GM19351 (cell line): ENCODE results near the gene SPATA25.
A peak's percentile ranks its signal among the peaks of the same experiment; 100 is the strongest.
"Not testable (repeated sequence)": the region's sequence is repeated elsewhere in the genome, so short reads cannot be mapped to it uniquely, and the experiment has no call there.

Experiments
- ATAC-seq: cut with Tn5 transposase; IDR thresholded peaks from one replicate; pipeline ENCODE4 v1.9.1; 2021; ENCODE audit warnings: mild to moderate bottlenecking, moderate library complexity; ENCODE audit not compliant: unreplicated experiment

Gene SPATA25, protein sequence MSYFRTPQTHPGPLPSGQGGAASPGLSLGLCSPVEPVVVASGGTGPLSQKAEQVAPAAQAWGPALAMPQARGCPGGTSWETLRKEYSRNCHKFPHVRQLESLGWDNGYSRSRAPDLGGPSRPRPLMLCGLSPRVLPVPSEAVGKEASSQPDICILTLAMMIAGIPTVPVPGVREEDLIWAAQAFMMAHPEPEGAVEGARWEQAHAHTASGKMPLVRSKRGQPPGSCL

DNA sequence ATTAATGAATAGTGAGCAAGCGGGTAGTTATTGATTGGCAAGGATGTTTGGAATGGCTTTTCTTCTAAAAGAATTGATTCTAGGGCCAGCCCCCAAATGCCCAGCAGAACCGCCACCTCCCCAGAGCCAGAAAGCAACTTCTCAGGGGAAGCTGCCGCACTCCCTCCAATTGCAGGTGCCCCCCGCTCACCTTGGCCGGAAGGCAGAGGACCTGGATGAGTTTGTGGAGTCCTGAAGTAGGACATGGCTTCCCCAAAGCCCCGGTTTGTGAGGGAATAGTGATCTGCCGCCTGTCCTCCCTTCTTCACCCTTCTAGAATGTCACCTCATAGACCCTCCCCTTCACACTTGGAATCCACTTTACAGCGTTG is at the start of gene SPATA25:
Gene SPATA25 (minus strand): TSS at position 277 of the 370 bp plus-strand sequence. CDS start 32 bp downstream, at position 245.
- no peak for ATAC-seq

DNA sequence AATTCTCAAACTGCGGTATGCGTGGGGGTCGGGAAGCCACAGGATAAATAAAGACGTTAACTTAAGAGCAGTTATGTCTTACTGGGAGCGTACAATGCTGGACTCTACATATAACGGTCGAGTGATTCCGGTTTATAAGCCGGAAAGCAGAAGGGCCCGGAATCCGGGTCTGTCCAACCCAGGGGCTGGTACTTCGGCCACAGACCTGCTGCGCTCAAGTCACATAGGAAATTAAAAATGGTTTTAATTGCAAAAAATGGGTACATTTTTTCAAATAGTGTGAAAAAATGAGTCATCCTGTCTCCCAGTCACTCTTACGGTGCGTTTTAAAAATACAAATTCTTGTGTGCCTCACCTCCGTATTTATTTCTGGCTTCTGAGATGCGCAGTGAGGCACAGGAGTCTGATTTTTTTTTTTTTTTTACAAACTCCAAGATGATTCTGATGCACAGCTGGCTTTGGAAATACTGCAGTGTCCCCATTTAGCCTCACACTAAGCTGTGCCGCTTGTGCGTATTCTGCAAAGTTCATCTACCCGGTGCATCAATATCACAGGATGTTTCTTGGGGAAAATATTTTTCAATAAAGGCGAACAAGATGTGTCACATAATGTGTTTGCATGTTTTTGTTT is 48.1 kb upstream of the SPATA25 start:
- peak; percentile 11 for ATAC-seq

DNA sequence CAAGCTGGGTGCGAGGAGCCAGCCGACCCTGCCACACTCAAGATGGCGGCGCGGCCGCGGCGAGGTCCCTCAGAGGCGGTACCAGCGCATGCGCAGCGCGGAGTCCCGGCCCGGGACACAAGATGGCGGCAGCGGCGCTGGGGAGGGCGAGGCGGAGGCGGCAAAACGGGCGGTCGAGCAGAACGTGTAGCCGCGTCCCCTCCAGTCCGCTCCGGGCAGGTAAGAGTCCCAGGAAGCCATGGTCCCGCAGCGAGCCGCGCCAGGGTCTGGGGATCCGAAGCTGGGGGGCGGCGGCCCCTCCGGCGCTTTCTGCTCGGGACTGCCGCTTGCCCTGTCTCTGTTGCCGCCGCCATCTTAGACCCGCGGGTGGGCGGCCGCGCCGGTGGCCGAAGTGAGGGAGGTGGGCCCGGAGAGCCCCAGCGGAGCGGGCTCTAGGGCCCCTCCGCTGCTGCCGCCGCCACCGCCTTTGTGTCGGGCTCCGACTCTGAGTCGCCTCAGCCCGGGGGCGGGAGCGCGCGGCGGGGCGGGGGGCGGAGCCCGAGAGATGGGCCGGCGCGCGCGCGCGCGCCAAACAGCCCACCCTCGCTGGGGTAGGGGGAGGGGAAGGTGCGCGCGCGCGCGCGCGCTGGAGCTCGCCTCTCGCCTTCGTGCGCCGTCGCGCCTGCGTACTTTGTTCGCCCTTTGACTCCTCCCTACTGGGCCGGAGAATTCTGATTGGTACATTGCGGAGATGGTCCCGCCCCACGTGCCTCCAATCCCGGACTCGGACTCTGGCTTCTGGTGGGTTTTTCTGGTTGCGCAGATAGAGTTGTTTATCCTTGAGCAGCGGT is 47.4 kb upstream of the SPATA25 start, which contains the start of gene PCIF1:
Gene PCIF1 (plus strand): TSS at position 98 of the 830 bp plus-strand sequence. CDS start 4,317 bp downstream, outside the sequence.
- peak; percentile 81 for ATAC-seq

DNA sequence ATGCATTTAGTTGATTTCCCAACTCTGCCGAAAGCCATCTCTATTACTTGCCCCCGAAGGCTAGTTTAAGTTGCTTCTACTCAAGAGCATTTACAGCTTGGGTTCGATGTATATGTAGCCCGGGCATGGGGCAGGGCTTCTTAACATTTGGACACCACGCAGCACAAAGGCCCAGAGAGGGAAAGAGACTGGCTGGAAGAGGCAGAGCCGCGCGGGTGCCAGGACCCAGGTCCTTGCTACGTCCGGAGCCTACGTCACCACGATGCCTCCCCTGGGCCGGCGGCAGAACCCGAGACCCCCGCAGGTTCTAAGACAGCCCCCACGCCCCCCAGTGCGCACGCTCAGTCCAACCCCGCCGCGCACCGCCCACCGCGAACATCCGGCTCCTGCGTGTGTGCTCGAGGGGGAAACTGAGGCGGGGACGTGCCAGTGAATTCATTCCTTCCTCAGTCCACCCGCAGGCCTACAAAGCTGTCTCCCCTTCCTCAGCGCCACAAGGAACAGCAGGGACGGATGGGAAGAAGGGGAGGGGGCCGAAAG is 46.7 kb upstream of the SPATA25 start:
- ATAC-seq: peak; percentile 11

DNA sequence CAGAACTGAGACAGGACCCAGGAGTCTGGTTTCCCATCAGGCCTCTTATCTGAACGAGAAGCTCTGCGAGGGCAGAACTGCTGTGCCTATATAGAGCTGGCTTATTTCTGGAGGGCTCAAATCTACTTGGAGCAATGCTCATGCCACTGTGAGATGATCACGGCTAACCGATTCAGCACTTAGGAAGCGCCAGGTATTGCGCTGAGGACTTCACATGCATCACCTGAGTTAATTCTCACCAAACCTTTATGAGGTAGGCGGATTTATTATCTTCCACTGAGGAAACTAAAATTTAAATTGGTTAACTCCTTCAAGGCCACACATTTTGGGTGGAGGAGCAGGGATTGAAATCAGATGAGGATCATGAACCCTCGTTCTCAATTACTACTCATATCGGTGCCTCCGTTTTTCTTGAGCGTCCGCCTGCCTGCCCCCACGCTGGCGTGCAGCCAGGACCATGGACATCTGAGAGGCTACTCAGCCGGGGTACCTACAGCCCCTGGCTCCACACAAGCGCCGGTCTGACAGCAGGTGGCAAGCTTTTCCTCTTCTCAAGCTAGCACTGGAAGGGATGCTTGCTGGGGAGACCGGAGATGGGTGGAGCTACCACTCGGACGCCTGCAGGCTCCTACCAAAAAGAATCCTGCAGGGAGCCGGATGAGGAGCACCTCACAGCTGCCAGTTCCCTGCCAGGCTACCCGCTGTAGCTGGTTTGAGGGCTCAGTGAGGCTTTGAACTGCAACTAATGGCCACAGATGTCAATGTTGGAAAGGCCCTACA is 46.0 kb upstream of the SPATA25 start:
- no peak for ATAC-seq

DNA sequence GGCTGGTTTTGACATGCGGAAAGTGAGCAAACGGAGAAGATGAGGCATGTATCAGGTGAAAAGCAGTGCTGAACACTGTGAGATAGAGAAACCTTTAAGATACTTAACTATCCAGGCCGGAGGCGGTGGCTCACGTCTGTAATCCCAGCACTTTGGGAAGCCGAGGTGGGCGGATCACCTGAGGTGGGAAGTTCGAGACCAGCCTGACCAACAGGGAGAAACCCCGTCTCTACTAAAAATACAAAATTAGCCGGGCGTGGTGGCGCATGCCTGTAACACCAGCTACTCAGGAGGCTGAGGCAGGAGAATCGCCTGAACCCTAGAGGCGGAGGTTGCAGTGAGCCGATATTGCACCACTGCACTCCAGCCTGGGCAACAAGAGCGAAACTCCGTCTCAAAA is 44.3 kb upstream of the SPATA25 start:
- ATAC-seq: not testable (repeated sequence)

DNA sequence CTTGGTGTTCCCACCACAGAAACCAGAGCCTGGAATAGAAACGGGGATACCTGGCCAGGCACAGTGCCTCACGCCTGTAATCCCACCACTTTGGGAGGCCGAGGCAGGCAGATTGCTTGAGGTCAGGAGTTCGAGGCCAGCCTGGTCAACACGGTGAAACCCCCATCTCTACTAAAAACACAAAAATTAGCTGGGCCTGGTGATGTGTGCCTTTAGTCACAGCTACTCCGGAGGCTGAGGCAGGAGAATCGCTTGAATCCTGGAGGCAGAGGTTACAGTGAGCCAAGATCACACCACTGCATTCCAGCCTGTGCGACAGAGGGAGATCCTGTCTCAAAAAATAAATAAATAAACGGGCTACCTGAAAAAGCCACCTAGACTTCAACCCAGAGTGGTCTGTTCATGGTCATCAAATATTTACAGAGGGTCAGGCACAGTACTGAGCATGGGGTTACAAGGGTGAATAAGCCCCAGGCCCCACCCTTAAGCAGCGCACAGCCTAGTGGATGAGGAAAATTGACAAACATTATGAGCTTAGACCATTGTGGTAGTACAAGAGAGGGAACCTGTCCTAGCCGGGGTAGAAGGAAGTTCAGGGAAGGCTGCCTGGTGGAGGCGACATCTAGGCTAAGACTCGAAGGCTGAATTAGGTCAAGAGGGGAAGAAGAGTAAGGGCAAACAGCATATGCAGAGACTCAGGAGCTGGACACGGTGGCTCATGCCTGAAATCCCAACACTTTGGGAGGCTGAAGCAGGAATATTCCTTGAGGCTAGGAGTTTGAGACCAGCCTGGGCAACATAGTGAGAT is 39.9 kb upstream of the SPATA25 start:
- no peak for ATAC-seq

DNA sequence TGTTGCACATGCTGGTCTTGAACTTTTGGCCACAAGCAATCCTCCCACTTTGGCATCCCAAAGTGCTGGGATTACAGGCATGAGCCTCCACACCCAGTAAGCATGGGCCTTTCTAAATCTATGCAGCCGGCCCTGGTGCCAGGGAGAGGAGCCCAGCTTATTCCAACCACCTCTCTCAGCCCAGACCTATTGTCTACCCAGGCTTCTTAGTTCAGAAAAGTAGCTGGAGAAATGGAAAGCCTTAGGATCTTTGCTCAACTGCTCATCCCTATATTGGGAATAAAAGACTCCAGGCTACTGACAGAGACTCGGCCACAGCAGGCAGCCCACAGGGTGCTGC is 39.3 kb upstream of the SPATA25 start:
- ATAC-seq: no peak

DNA sequence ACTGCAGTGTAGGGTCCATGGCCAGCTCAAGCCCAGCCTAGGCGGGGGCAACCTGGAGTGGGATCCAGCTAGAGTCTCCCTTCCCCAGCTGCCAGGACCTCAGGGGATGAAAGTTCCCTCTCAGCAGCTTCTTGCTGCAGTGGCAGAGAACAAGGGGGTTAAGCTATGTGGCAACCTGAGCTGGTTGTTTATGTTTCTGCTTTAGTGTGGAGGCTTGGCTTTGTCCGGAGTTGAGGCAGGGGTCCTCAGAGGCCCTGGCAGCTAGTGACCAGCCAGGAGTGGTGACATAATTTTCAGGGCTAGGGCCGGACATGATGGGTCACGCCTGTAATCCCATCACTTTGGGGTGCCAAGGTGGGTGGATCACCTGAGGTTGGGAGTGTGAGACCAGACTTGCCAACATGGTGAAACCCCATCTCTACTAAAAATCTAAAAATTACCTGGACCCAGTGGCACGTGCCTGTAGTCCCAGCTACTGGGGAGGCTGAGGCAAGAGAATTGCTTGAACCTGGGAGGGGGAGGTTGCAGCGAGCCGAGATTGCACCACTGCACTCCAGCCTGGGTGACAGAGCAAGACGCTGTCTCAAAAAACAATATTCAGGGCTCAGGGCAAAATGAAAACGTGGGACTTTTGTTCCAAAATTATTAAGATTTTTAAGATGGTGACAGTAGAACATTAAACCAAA is 38.5 kb upstream of the SPATA25 start:
- ATAC-seq: no peak

DNA sequence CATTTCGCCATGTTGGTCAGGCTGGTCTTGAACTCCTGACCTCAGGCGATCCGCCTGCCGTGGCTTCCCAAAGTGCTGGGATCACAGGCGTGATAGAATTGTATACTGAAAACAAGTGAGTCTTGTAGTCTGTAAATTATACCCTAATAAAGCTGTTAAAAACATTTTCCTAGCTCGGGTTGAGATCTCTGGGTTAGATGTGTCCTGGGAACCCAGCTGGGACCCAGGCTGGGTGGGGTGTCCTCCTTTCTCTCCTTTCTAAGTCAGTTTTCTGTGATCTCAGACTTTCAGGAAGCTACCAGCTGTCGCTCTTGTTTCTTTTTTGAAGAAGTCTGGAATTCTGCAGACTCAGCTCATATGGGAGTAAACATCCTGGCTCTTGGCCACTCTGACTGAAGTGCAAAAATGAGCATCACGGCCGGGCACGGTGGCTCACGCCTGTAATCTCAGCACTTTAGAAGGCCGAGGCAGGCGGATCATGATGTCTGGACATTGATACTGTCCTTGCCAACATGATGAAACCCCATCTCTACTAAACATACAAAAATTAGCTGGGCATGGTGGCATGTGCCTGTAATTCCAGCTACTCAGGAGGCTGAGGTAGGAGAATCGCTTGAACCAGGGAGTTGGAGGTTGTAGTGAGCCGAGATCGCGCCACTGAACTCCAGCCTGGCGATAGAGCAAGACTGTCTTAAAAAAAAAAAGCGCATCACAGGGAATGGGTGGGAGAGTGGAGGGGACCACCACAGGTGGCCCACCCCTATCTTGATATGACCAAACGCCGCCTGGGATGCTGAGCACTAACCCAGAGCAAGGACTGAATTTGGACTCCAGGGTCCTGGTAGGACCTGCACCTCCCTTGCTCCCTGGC is 37.2 kb upstream of the SPATA25 start:
- no peak for ATAC-seq

DNA sequence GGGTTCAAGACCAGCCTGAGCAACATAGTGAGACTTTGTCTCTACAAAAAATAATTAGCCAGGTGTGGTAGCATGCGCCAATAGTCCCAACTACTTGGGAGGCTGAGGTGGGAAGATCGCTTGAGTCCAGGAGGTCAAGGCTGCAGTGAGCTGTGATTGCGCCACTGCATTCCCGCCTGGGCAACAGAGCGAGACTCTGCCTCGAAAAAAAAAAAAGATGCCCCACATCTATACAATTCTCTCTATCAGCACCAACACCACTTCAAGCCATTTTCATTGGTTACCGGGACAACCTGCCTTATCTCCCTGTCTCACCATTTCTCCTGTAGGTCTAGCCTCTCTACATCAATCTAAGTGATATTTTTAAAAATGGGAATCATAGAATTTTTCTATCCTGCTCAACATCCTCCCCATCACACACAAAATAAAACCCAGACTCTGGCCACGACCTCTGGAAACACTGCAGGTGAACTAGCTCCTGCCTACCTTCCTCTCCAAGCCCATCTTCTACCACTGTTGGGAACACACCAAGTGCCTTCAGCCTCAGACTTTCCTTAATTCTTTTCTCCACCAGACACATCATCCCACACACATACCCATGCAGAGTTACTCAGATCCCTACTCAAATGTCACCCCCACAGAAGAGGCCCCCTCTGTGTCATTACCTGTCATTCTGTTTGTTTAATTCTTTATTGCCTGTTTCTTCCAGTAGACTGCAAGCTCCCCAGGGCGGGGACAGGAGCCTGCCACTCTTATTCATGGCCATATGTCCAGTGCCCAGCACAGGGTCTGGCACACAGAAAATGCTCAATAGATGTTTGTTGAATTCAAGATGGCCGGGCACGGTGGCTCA is 34.1 kb upstream of the SPATA25 start:
- no peak for ATAC-seq

DNA sequence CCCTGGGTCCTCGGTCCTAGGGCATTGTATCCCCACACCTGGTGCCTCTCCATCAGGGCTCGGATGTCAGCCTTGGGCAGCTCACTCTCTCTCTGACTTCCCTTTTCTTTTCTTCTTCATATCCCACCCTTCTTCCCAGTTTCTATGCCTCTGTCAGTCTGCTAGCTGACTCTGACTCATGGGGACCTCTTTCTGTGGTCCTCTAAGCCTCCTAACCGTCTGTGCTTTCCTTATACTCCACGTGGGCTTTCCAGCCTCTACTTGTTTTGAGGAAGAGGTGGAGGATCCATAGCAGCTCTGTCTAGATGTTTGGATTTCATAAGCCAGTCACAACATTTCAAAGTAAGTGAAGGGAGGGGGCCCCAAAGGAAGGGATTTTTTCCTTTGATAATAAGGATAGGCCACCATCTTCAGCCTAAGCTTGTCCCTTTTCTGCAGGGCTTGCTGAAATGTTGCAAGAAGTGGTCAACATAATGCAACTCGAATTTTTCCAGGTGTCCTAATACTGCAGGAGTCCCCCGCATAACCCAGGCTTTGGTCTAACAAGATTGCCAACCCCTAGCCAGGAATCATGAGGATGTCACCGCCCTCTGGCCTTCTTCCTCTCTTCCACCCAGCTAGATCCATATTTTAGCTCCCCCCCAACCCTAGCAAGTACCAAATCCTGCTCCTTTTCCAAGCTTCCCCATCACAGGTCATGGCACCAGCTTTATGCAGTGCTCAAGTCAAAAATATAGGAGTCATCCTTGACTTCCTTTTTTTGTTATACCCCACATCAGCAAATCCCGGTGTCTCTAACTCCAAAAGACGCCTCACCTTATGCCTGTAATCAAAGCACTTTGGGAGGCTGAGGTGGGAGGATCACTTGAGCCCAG is 33.3 kb upstream of the SPATA25 start:
- ATAC-seq: no peak

DNA sequence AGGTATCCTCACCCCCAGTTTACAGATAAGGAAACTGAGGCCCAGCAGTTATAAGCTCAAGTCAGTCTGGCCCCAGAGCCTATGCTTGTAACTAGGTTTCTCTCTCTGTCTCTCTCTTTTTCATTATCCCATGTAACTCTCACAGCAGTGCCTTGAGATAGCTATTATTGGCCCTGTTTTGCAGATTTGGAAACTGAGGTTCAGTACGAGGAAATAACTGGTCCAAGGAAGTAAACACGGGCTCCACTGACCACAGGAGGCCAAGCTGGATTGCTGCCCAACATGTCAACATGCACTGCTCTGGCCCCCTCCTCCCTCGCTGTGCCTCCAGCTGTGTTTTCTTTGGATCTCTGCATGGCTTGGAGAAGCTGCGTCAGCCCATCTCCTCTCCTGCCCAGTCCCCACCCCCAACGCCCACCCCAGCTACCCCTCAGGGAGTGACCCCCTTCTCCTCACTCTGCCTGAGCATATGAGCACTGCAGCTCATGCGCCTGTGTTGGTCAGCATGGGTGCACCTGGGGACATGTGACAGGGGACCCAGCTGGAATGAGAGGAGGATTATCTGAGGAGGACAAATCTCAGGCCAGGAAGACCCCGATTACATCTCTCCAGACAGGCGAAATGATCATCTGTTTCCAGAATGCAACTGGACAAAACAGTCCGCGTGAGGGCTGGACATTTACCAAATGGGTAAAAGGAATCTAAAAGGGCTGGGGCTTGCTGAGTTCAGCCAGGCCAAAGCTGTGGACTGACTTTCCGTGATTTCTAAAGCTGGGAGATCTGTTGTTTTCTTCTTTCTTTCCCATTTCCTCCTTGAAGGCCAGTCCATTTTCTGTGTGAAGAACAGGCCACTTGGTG is 32.3 kb upstream of the SPATA25 start:
- ATAC-seq: no peak

DNA sequence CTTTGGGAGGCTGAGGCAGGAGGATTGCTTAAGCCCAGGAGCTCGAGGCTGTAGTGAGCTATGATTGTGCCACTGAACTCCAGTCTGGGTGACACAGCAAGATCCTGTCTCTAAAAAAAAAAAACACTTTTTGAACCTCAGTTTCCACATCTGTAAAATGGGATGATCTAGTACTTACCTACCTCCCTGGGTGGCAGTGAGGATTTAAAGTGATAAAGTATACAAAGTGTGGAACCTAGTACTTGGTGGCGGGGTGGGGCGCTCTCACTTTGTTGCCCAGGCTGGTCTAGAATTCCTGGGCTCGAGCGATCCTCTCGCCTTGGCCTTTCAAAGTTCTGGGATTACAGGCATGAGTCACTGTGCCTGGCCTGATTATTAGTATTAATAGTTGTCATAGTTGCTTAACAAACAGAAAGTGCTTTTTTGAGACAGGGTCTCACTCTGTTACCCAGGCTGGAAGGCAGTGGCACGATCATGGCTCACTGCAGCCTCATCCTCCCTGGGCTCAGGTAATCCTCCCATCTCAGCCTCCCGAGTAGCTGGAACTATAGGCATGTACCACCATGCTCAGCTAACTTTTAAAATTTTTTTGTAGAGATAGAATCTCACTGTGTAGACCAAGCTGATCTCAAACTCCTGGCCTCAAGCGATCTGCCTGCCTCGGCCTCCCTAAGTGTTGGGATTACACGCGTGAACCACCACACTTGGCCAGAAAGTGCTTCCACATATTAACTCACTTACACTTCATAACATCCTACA is 31.5 kb upstream of the SPATA25 start:
- ATAC-seq: no peak

DNA sequence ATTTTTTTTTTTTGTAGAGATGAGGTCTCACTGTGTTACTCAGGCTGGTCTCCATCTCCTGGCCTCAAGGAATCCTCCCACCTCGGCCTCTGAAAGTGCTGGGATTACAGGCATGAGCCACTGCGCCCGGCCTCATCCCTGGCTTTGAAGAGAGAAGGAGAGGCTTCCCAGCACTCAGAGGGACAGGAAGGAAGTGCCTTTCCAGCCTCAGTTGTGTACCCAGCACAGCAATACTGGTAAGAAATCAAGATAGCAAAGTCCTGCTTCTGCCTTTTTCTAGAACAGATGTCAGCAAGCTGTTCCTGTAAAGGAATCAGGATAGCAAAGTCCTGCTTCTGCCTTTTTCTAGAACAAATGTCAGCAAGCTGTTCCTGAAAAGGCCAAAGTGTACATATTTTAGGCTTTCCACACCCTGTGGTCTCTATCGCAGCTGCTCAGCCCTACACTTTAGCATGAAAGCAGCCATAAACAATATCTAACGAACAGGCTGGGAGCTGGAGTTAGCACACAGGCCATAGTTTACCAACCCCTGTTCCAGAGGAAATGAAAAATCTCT is 30.8 kb upstream of the SPATA25 start:
- ATAC-seq: no peak
